Measurements from ENCODE around the gene LRRC25. TPM values are rescaled to one million over a fixed set of nuclear protein-coding genes. Genes with fewer than 3 reads are reported as not detected.

LRRC25 gene
- total RNA-seq, 1 experiment from 2014 or later, result 0.76 TPM

- Histone ChIP-seq H3K27me3 (ENCODE audit: control insufficient read depth, insufficient read depth, low read length) (no peaks in the 10 kb centered on the region), H3K36me3 (replicated peaks; ENCODE audit: control insufficient read depth, insufficient read depth, low read length) (peaks cover 9% of the 10 kb centered on the region), H3K4me3 (ENCODE audit: insufficient read depth, low read depth, low read length) (no peak overlapping the region)
- DNase-seq, result peak; percentile 67
Measured at GRCh38 chr19:18439025-18439909, 41.8 kb upstream of the LRRC25 start.

GRCh38 chr19:18438331-18439024 lies 41.1 kb upstream of the LRRC25 start:
- Histone ChIP-seq H3K27me3 (ENCODE audit: control insufficient read depth, insufficient read depth, low read length) (no peaks in the 10 kb centered on the region), H3K36me3 (replicated peaks; ENCODE audit: control insufficient read depth, insufficient read depth, low read length) (peaks cover 9% of the 10 kb centered on the region), H3K4me3 (ENCODE audit: insufficient read depth, low read depth, low read length) (peak overlapping the region; percentile 97)
- peak; percentile 91 for DNase-seq

GRCh38 chr19:18437491-18438330 lies 40.3 kb upstream of the LRRC25 start, which contains the start of gene ISYNA1:
ISYNA1 (minus strand) TSS chr19:18438133; CDS start chr19:18437979, 154 bp downstream.
- H3K27me3 ChIP-seq (ENCODE audit: control insufficient read depth, insufficient read depth, low read length), result no peaks in the 10 kb centered on the region
- peak; percentile 97 for DNase-seq
- H3K36me3 ChIP-seq (replicated peaks; ENCODE audit: control insufficient read depth, insufficient read depth, low read length), result peaks cover 9% of the 10 kb centered on the region
- H3K4me3 ChIP-seq (ENCODE audit: insufficient read depth, low read depth, low read length), result peak within 1 kb of the TSS; percentile 97

- Histone ChIP-seq H3K27me3 (ENCODE audit: control insufficient read depth, insufficient read depth, low read length) (no peaks in the 10 kb centered on the region), H3K36me3 (replicated peaks; ENCODE audit: control insufficient read depth, insufficient read depth, low read length) (peaks cover 9% of the 10 kb centered on the region), H3K4me3 (ENCODE audit: insufficient read depth, low read depth, low read length) (peak overlapping the region; percentile 97)
- peak; percentile 98 for DNase-seq
Measured at GRCh38 chr19:18436671-18437490, 39.5 kb upstream of the LRRC25 start.

- H3K36me3 ChIP-seq (replicated peaks; ENCODE audit: control insufficient read depth, insufficient read depth, low read length), result peaks cover 9% of the 10 kb centered on the region
- DNase-seq, result no peak
- H3K27me3 ChIP-seq (ENCODE audit: control insufficient read depth, insufficient read depth, low read length), result no peaks in the 10 kb centered on the region
- peak overlapping the region; percentile 97 for H3K4me3 ChIP-seq (ENCODE audit: insufficient read depth, low read depth, low read length)
Measured at GRCh38 chr19:18435842-18436670, 38.6 kb upstream of the LRRC25 start.

GRCh38 chr19:18435178-18435841 lies 37.9 kb upstream of the LRRC25 start:
- Histone ChIP-seq H3K36me3 (replicated peaks; ENCODE audit: control insufficient read depth, insufficient read depth, low read length) (peaks cover 9% of the 10 kb centered on the region), H3K4me3 (ENCODE audit: insufficient read depth, low read depth, low read length) (no peak overlapping the region), H3K27me3 (ENCODE audit: control insufficient read depth, insufficient read depth, low read length) (no peaks in the 10 kb centered on the region)
- DNase-seq, result no peak

GRCh38 chr19:18434411-18435175 lies 37.2 kb upstream of the LRRC25 start:
- H3K27me3 ChIP-seq (ENCODE audit: control insufficient read depth, insufficient read depth, low read length), result no peaks in the 10 kb centered on the region
- H3K36me3 ChIP-seq (replicated peaks; ENCODE audit: control insufficient read depth, insufficient read depth, low read length), result peaks cover 9% of the 10 kb centered on the region
- H3K4me3 ChIP-seq (ENCODE audit: insufficient read depth, low read depth, low read length), result peak overlapping the region; percentile 53
- DNase-seq, result no peak

- peaks cover 9% of the 10 kb centered on the region for H3K36me3 ChIP-seq (replicated peaks; ENCODE audit: control insufficient read depth, insufficient read depth, low read length)
- H3K4me3 ChIP-seq (ENCODE audit: insufficient read depth, low read depth, low read length), result peak overlapping the region; percentile 53
- H3K27me3 ChIP-seq (ENCODE audit: control insufficient read depth, insufficient read depth, low read length), result no peaks in the 10 kb centered on the region
- peak; percentile 92 for DNase-seq
Measured at GRCh38 chr19:18433735-18434398, 36.4 kb upstream of the LRRC25 start.

GRCh38 chr19:18433015-18433691 lies 35.7 kb upstream of the LRRC25 start:
- DNase-seq, result peak; percentile 89

GRCh38 chr19:18432275-18433014 lies 35.0 kb upstream of the LRRC25 start:
- Histone ChIP-seq H3K4me3 (ENCODE audit: insufficient read depth, low read depth, low read length) (peak overlapping the region; percentile 53), H3K36me3 (replicated peaks; ENCODE audit: control insufficient read depth, insufficient read depth, low read length) (peaks cover 9% of the 10 kb centered on the region), H3K27me3 (ENCODE audit: control insufficient read depth, insufficient read depth, low read length) (no peaks in the 10 kb centered on the region)
- DNase-seq, result peak; percentile 68

More at GRCh38 chr19:18433015-18433691, 35.7 kb upstream of the LRRC25 start:
- H3K27me3 ChIP-seq (ENCODE audit: control insufficient read depth, insufficient read depth, low read length), result no peaks in the 10 kb centered on the region
- peak overlapping the region; percentile 53 for H3K4me3 ChIP-seq (ENCODE audit: insufficient read depth, low read depth, low read length)
- H3K36me3 ChIP-seq (replicated peaks; ENCODE audit: control insufficient read depth, insufficient read depth, low read length), result peaks cover 9% of the 10 kb centered on the region

Data from H7 (cell line).